ENCODE data around the gene HLA-DPA1. TPM values are rescaled to one million over a fixed set of nuclear protein-coding genes. Genes with fewer than 3 reads are reported as not detected.
A peak's percentile ranks its signal among the peaks of the same experiment; 100 is the strongest.

HLA-DPA1 gene
- total and polyA plus RNA-seq, 2 donors (not counting 1 experiment from before 2014, with no cell fraction given) = 1.5 to 9.1 TPM

- Histone ChIP-seq H3K4me2 (ENCODE audit: extremely low read depth, insufficient read depth, low read length) (no peak overlapping the region), H3K4me3 (replicated peaks in 1 of 4; ENCODE audit: control extremely low read depth in 1 of 4, insufficient read depth in 1 of 4, low read depth in 3 of 4, low read length in 4 of 4) (no peak overlapping the region), H3K27ac (ENCODE audit: insufficient read depth, low read length) (no peak overlapping the region), H3K36me3 (ENCODE audit: control insufficient read depth, insufficient read depth, low read length) (no peaks in the 10 kb centered on the region), H3K27me3 (ENCODE audit: control insufficient read depth, insufficient read depth, low read length) (no peaks in the 10 kb centered on the region), H3K4me1 (ENCODE audit: control insufficient read depth, extremely low read depth, insufficient read depth, low read length) (no peaks in the 10 kb centered on the region), H3K9ac (ENCODE audit: insufficient read depth, low read length) (no peak overlapping the region), H3K9me3 (ENCODE audit: control insufficient read depth, insufficient read depth, low read depth, low read length) (no peaks in the 10 kb centered on the region), H3K79me2 (ENCODE audit: control insufficient read depth, insufficient read depth, low read length) (no peaks in the 10 kb centered on the region), H2AFZ (ENCODE audit: low read length) (no peak overlapping the region), H4K20me1 (ENCODE audit: control insufficient read depth, extremely low read depth, insufficient read depth, low read length) (no peaks in the 10 kb centered on the region)
- TF ChIP-seq, protein P1, sequence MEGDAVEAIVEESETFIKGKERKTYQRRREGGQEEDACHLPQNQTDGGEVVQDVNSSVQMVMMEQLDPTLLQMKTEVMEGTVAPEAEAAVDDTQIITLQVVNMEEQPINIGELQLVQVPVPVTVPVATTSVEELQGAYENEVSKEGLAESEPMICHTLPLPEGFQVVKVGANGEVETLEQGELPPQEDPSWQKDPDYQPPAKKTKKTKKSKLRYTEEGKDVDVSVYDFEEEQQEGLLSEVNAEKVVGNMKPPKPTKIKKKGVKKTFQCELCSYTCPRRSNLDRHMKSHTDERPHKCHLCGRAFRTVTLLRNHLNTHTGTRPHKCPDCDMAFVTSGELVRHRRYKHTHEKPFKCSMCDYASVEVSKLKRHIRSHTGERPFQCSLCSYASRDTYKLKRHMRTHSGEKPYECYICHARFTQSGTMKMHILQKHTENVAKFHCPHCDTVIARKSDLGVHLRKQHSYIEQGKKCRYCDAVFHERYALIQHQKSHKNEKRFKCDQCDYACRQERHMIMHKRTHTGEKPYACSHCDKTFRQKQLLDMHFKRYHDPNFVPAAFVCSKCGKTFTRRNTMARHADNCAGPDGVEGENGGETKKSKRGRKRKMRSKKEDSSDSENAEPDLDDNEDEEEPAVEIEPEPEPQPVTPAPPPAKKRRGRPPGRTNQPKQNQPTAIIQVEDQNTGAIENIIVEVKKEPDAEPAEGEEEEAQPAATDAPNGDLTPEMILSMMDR (conservative IDR thresholded peaks at IDR 0.05 in 1 of 2, IDR thresholded peaks at IDR 0.05 in 1 of 2; ENCODE audit: low read depth in 1 of 2, low read length in 2 of 2) = no peak
- no peak for TF ChIP-seq EZH2 (IDR thresholded peaks at IDR 0.05; ENCODE audit: low read length, missing control alignments)
- DNase-seq (ENCODE audit: low read depth in 2 of 2) = peak in 1 of 2 donors; percentile 41
These were observed 11.5 kb downstream of the HLA-DPA1 start for GRCh38 chr6:33061987-33062386.

- Histone ChIP-seq H4K20me1 (ENCODE audit: control insufficient read depth, extremely low read depth, insufficient read depth, low read length) (no peaks in the 10 kb centered on the region), H3K27ac (ENCODE audit: insufficient read depth, low read length) (no peak overlapping the region), H3K9ac (ENCODE audit: insufficient read depth, low read length) (no peak overlapping the region), H2AFZ (ENCODE audit: low read length) (no peak overlapping the region), H3K9me3 (ENCODE audit: control insufficient read depth, insufficient read depth, low read depth, low read length) (no peaks in the 10 kb centered on the region), H3K4me2 (ENCODE audit: extremely low read depth, insufficient read depth, low read length) (no peak overlapping the region), H3K4me3 (replicated peaks in 1 of 4; ENCODE audit: control extremely low read depth in 1 of 4, insufficient read depth in 1 of 4, low read depth in 3 of 4, low read length in 4 of 4) (no peak overlapping the region), H3K36me3 (ENCODE audit: control insufficient read depth, insufficient read depth, low read length) (no peaks in the 10 kb centered on the region), H3K4me1 (ENCODE audit: control insufficient read depth, extremely low read depth, insufficient read depth, low read length) (no peaks in the 10 kb centered on the region), H3K79me2 (ENCODE audit: control insufficient read depth, insufficient read depth, low read length) (no peaks in the 10 kb centered on the region), H3K27me3 (ENCODE audit: control insufficient read depth, insufficient read depth, low read length) (no peaks in the 10 kb centered on the region)
- TF ChIP-seq, protein P1 (conservative IDR thresholded peaks at IDR 0.05 in 1 of 2, IDR thresholded peaks at IDR 0.05 in 1 of 2; ENCODE audit: low read depth in 1 of 2, low read length in 2 of 2) = no peak
- TF ChIP-seq EZH2 (IDR thresholded peaks at IDR 0.05; ENCODE audit: low read length, missing control alignments) = no peak
- DNase-seq (ENCODE audit: low read depth in 2 of 2) = no peak
These were observed 16.0 kb downstream of the HLA-DPA1 start for GRCh38 chr6:33057222-33058150.

DNA sequence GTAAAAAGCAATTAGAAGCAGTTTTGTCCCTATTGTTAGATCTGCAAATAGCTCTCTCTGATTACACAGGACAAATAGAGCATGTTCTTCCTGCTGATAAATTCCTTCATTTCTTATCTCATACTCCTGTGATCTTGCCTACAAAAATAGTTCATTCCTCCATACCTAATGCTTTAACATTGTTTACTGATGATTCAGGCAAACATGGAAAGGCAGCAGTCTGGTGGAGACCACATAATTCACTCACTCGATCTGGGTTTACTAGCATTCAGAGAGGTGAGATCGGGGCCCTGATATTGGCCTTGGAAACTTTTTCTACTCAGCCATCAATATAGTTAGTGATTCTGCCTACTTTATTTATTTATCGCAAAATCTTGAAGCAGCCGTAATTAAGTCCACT lies 20.2 kb downstream of the HLA-DPA1 start:
- Histone ChIP-seq H3K4me3 (replicated peaks in 1 of 4; ENCODE audit: control extremely low read depth in 1 of 4, insufficient read depth in 1 of 4, low read depth in 3 of 4, low read length in 4 of 4) (no peak overlapping the region), H3K36me3 (ENCODE audit: control insufficient read depth, insufficient read depth, low read length) (no peaks in the 10 kb centered on the region), H4K20me1 (ENCODE audit: control insufficient read depth, extremely low read depth, insufficient read depth, low read length) (no peaks in the 10 kb centered on the region), H3K79me2 (ENCODE audit: control insufficient read depth, insufficient read depth, low read length) (no peaks in the 10 kb centered on the region), H3K4me2 (ENCODE audit: extremely low read depth, insufficient read depth, low read length) (no peak overlapping the region), H3K27ac (ENCODE audit: insufficient read depth, low read length) (no peak overlapping the region), H2AFZ (ENCODE audit: low read length) (no peak overlapping the region), H3K9me3 (ENCODE audit: control insufficient read depth, insufficient read depth, low read depth, low read length) (no peaks in the 10 kb centered on the region), H3K27me3 (ENCODE audit: control insufficient read depth, insufficient read depth, low read length) (peaks cover 8% of the 10 kb centered on the region), H3K9ac (ENCODE audit: insufficient read depth, low read length) (no peak overlapping the region), H3K4me1 (ENCODE audit: control insufficient read depth, extremely low read depth, insufficient read depth, low read length) (no peaks in the 10 kb centered on the region)
- DNase-seq (ENCODE audit: low read depth in 2 of 2) = peak in 1 of 2 donors; percentile 14
- TF ChIP-seq, protein P1 (conservative IDR thresholded peaks at IDR 0.05 in 1 of 2, IDR thresholded peaks at IDR 0.05 in 1 of 2; ENCODE audit: low read depth in 1 of 2, low read length in 2 of 2) = no peak
- no peak for TF ChIP-seq EZH2 (IDR thresholded peaks at IDR 0.05; ENCODE audit: low read length, missing control alignments)
